HEK293T (cell line): ENCODE data around the gene TM4SF4.

Experiments used
- FOXA1 ChIP-seq: fragments of 450-650 bp; IDR thresholded peaks from 2 replicates; pipeline ENCODE4 v1.6.1; 2016; ENCODE audit warnings: mild to moderate bottlenecking
- SP1 ChIP-seq: fragments of 450-650 bp; IDR thresholded peaks from 2 replicates; pipeline ENCODE4 v1.6.1; 2017

GRCh38 chr3:149452036-149452435, 22.5 kb upstream of the TM4SF4 start:
- TF ChIP-seq FOXA1 (no peak), SP1 (no peak)
